ENCODE results near the gene EPAS1. TPM values are rescaled to one million over a fixed set of nuclear protein-coding genes. Genes with fewer than 3 reads are reported as not detected.
A peak's percentile ranks its signal among the peaks of the same experiment; 100 is the strongest.

EPAS1 gene
- total and polyA plus RNA-seq, 2 of the 13 experiments (the other 11 are each of a cell fraction or from before 2014, with no cell fraction given) = 47.1 to 182 TPM

GRCh38 chr2:46326231-46326980 is 29.2 kb downstream of the EPAS1 start (continued):
- no peak for TF ChIP-seq ZBTB40 (IDR thresholded peaks at IDR 0.05)
- no peak for TF ChIP-seq ZBTB40 (CRISPR knock-in tag; IDR thresholded peaks at IDR 0.05)
- no peak for TF ChIP-seq MTF1 (CRISPR knock-in tag; IDR thresholded peaks at IDR 0.05)
- no peak for TF ChIP-seq SP140L (CRISPR knock-in tag; IDR thresholded peaks at IDR 0.05; ENCODE audit: borderline replicate concordance)
- TF ChIP-seq MXI1 (IDR thresholded peaks at IDR 0.05; ENCODE audit: borderline replicate concordance, low read depth, low read length) = no peak; the same call in 2 of the 3 replicates
- peak; percentile 51; the same call in 1 of the 2 replicates for TF ChIP-seq ATF2 (CRISPR knock-in tag; IDR thresholded peaks at IDR 0.05)
- 0 out of 2 replicates have a peak, but pooled peaks have one; percentile 10 for TF ChIP-seq MNT (IDR thresholded peaks at IDR 0.05)
- no peak for TF ChIP-seq SNAPC5 (CRISPR knock-in tag; IDR thresholded peaks at IDR 0.05; ENCODE audit: borderline replicate concordance)
- TF ChIP-seq STAG1 (CRISPR knock-in tag; IDR thresholded peaks at IDR 0.05) = 0 out of 2 replicates have a peak, but pooled peaks have one; percentile 13
- no peak for TF ChIP-seq GLI4 (CRISPR knock-in tag; IDR thresholded peaks at IDR 0.05; ENCODE audit: borderline replicate concordance)
- peak; percentile 99 for TF ChIP-seq ZNF710 (CRISPR knock-in tag; IDR thresholded peaks at IDR 0.05; ENCODE audit: borderline replicate concordance)
- no peak for TF ChIP-seq KLF15 (CRISPR knock-in tag; IDR thresholded peaks at IDR 0.05; ENCODE audit: borderline replicate concordance)
- peak; percentile 73; the same call in 1 of the 2 replicates for TF ChIP-seq KMT2A (CRISPR knock-in tag; IDR thresholded peaks at IDR 0.05)
